NCI-H226 (cell line): ENCODE results near the gene STK32C.

Experiments
- DNase-seq: peaks from one replicate; pipeline ENCODE4 v3.0.0-alpha.2; 2015

Gene STK32C

DNA sequence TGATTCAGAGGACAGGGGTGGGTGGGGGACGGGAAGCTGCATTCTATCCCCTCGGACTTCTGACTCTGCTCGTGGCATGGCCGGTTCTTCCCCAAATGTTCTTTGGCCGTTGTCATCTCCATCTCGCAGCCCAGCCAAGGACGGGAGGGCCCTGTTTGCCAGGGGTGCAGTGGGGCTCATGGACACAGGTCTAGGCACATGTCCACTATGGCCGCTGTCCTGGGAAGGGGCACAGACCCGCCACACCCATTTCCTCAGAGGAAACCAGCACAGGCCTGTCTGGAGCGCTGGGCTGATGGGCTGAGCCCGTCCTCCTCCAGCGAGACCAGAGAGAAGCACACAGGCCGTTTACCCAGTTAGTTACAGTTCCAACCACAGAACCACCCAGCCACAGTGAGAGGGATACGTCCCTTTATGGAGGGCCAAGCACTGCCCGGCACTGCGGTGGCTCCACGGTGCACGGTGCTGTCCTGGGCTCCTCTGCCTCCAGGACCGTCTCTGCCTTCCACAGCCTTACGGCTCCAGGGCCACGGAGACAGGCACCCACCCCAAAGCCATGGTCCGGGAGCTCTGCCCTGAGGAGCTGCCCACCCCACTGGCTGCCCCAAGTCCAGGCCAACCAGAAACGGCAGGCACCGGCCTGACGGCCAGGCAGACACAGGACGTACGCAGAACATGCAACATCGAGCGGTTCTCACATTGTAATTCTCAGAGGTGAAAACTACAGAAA lies 100.8 kb downstream of the STK32C start:
- DNase-seq = no peak

DNA sequence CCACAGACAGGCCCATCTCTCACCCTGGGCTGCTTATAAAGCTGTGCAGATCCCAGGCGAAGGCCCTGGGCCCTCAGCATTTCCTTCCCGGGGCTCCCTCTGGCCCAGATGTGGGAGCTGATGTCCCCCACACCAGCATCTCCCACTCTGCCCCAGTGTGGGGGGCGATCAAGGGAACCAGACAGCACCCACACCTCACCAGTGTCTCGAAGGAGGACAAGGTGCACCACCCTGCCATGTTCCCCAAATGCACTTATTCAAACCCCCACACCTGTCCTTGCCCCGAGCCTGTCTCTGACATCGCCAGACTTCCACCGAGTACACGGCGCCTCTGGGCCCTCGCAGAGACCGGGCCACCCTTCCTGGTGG lies 101.4 kb downstream of the STK32C start:
- DNase-seq = no peak

DNA sequence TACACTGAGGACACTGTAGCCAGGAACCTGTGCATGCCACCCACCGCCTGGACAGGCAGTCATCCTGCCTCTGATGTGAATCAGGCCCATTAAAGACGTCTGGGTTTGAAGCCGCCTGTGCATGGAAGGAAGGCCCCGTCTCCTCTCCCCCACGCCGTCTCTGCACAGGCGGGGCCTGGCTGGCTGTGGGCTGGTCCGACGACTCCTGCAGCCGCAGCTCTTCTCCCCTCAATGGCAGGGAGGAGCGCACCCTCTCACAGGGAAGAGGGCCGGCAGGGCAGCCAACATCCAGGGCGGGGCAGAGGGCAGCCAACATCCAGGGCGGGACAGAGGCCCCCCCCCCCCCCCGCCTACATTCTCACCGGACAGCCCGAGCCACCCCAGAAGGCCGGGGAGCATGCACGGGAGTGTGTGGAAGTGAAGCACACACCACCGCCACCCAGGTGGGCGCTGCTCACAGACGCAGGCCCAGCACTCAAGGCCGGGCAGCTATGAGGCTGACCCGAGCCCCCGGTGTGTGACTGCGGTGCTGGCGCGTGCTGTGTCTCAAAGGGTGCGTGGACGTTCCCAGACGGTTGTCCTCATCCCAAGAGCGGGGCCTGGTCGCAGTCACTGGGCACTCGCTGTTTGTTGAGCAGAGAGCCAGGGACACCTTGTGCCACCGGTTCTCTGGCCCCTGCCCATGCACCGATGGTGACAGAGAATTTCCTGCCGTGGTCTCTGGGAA lies 101.9 kb downstream of the STK32C start:
- DNase-seq = no peak

DNA sequence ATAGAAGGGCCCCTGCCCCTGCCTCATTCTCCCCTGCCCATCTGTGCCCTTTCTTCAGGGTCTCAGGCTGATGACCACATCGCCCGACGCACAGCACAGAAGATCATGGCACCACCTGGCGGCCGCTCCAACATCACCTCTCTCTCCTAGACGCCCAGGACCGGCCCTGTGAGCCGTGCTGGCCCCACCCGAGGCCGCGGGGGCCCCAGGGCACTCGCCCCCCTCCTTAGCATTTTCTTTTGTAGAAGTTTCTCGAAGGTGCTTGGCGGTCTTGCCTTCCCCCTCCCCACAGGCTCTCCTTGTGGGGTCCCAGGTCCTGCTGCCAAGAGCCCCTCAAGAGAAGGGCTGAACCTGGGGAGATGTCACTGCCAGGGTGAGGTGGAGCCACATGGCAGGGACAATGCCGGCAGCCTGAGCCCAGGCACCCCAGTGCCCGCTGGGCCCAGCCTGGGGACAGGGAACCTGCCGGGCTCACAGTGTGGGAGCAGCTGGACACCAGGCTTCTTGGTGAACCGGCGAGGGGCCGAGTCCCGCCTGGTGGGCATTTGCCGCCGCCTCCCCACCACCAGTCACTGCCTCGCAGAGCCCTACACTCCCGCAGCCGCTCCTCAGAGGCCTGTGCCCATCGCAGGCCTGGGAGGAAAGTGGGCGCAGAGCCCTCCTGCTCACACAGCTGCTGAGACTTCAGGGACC lies 102.8 kb downstream of the STK32C start:
- DNase-seq = no peak

DNA sequence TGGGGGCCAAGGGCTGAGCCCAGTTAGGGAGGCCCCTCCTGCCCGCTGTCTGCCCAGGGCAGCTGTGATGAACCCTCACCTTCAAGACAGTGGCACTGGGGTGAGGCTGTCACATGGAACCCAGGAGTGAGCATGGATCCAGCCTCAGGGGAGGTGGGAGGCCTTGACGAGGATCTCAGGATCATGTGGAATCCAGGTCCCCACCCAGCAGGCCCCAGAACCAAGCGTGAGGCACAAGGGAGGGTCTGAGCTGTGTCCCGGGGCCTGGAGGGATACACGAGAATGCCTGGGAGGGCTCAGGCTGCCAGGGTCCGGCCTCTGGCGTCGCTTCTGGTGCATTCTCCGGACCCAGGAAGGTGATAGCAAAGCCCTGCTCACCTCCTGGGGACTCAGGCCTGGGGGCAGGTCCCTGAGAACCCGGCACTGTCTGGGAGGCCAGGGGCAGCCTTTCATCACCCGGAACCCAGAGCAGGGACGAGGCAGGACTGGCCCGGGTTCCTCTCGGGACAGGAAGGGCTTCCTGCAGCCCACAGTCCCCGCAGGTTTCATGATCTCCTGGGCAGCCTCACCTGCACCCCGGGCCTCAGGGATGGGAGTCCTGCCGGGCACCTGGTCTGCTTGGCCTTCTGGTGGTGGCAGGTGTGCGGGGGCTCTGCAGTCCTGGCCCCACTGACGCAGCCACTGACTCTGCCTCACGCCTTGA lies 103.5 kb downstream of the STK32C start:
- no peak for DNase-seq

DNA sequence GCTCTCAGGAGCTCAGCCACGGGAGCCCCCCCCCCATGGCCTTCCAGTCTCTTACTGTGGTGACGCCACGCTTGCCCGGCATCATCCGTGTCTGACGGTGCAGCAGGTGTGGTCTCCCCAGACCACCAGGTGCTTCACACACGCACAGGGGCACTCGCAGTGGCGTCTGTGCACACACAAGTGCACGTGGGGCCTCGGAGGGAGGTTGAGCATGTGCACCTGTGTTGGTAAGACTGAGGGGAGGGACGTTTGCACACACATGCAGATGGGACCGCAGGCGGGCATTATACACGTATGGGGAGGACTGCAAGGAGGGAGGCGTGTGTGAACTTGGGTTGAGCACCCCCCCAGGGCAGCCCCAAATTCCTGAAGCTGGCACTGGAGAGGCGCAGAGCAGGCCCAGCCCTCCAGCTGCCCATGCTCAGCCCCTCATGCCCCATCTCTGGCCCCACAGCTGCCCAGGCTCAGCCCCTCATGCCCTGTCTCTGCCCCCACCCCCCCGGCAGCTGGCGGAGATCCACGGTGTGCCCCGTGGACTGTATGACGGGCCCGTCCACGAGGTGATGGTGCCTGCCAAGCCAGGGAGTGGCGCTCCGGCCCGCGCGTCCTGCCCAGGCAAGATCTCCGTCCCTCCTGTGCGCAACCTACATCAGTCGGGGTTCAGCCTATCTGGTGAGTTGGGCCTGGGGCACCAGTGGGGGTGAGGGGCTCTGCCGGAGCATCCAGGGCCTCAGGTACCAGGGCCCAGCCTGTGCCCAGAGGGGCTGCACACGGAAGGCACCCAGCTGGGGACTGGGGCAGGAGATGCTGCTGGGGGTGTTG lies 104.3 kb downstream of the STK32C start:
- DNase-seq = no peak

DNA sequence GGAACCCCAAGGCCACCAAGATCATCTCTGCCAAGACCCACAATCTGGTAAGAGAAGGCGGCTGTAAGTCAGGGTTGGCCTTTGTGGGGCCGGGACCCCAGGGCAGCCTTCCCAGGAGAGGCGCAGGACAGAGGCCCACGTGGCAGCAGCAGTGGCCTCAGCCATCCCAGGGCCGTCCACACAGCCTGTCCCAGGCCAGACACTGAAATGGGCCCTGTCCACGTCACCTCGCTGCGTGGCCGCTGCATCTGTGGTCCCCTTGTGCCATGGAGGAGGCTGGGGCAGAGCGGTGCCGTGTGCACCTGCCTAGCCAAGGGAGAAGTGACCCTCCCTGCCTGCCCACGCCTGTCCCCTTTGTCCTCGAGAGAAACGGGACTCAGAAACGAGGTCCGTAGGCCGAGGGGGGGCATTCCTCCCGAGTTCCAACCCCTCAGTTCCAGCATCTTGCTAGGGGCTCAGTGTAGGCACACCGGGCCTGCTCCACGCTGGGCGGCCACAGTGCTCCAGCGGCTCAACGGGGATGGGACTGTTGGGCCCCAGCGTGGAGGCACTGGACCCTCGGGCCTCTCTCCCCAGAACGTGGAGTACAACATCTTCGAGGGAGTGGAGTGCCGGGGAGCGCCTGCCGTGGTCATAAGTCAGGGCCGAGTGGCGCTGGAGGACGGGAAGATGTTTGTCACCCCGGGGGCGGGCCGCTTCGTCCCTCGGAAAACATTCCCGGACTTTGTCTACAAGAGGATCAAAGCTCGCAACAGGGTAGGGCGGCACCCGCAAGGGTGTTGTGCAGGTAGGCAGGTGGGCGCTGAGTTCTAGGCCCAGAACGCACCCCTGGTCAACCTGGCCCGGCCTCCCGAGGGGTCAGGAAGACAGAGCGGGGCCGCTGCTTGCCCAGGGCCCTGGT lies 105.4 kb downstream of the STK32C start:
- no peak for DNase-seq

DNA sequence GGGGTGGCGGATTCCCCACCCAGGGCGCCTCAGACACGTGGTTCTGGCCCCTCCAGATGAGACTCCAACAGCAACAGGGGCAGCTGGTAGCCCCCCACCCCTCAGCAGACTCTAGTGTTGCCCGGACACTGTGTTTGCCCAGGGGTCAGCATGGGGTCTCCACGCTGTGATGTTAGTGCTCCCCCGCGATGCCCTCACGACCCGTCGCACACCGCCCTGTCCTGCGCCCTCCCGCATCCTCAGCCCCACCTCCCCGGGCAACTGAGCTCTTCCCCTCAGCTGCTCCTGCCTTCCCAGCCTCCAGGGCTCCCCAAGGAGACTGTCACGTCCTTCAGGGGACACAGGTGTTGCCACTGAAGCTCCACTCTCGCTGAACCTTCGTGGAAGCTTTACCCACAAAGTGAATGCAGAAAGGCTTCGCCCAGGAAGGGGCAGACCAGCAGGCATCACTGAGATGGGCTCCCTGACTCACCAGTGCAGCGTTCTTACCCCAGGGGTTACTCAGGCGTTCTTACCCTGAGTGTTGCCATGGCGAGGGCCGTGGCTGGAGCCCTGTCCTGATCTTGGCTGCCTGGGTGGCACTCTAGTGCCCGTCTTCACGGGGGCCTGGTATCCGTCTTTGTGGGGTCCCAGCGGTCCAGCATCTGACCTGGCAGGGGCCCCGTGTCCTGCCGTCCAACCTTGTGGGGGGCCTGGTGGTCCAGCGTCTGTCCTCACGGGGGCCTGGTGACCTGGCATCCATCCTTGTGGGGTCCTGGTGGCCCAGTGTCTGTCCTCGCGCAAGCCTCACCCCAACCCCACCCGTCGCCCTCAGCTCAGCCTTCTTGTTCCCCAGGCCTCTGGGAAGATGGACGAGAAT lies 106.4 kb downstream of the STK32C start:
- DNase-seq = no peak

DNA sequence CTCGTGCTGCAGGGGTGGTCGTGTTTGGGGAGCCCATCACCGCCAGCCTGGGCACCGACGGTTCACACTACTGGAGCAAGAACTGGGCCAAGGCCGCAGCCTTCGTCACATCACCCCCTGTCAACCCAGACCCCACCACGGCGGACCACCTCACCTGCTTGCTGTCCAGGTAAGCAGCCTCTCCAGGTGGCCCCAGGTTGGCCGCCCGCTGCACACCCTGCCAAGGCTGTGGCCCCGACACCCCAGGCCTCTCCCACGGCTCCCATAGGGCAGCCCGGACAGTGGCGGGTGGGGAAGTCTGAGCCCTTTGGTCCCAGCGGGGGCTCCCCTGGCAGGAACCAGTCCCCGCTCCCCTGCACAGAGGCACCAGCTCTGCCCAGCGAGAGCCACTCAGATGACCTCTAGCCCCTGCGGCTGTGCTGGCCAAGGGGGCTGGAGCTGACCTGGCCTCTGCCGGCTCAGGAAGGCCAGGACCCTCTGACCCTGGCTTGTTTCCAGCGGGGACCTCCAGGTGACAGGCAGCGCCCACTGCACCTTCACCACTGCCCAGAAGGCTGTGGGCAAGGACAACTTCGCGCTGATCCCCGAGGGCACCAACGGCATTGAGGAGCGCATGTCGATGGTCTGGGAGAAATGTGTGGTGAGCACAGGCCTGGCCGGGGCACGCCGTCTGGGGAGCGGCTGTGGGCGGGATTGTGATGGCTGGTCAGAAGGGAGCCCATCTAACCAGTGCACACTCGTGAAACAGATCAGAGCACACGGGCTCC lies 107.2 kb downstream of the STK32C start:
- no peak for DNase-seq

DNA sequence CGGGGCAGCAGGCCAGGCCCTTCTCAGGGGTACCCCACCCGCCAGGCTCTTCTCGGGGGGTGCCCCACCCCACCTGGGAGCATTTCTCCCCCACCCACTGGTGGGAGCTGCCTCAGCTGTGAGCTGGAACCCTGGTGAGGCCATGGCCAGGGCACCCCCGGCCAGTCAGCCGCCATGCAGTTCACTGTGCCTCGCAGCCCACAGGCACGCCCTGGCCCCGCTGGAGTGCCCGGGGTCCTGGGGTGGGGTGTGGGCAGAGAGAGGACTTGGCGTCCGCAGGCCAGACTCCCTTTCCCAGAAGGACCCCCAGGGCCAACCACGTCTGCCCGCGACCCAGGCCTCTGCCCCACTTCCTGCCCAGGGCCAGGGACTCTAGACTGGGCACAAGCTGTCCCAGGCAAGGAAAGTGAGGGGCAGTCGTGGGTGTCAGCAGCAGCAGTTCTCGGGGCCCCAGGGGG lies 107.9 kb downstream of the STK32C start:
- DNase-seq = no peak

DNA sequence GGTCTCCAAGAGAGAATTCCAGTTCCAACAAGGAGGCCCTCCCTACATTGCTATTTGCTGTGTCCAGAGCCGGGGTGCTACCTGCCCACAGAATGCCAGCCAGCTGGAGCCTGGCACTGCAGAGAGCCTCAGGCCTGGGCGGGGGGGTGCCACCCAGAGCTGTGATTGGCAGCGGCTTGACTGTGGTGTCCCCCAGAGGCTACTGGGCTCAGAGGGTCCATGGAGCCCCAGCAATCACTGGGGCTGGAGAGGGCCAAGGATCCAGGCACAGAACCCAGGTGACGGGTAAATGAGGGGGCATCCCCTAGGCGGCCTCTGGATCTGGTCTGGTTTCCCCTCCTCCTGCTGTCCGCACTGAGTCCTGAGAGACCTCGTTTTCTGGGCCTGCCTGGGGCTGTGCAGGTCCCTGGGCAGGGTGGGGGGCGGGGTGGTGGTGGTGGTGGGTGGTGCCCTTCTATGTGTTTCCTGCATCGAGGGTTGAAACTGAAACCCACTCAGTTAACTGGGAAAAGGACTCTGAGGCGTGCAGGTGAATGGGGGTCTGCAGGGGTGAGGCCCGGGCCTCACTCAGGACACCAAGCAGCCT lies 108.4 kb downstream of the STK32C start:
- DNase-seq = no peak

DNA sequence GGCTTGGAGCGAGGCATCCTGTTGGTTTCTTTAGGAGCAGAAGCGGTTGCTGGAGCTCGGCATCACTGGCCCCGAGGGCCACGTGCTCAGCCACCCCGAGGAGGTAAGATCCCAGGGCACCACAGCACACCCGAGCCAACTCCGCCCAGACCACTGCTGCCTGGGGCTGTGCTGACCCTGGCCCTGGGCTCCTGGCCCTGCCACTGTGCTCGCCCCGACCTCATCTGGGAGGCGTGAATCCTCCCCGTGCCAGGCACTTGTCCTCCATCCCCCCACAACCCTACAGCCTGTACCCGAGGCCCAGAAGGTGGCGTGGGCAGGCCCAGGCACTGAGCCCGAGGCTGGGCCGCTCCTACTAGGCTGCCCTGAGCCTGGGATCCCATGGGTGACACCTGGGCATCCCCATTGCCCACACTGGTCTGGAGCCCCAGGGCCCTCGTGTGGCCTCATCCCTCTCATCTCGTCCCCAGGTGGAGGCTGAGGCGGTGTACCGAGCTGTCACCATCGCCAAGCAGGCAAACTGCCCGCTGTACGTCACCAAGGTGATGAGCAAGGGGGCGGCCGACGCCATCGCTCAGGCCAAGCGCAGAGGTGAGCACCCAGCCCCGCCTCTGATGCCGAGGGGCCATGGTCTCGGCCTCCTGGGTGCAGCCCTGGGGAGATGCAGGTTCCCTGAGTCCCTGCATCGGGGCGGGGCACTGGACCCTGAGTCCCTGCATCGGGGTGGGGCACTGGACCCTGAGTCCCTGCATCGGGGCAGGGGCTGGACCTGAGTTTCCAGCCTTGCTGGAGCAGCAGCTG lies 109.2 kb downstream of the STK32C start:
- DNase-seq = no peak

DNA sequence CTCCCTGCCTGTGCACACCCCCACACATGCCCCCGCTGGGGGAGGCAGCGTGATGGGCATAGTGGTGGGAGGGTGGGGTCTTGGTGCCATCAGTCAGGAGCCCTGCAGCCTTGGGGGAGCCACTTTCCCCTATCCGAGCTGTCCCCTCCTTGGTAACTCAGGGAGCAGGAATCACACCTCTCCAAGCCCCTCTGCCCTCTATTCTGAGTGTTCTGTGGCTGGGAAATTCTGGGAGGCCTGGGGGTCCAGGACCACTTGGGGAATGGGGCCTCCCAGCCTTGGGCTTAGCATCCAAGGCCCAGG lies 109.7 kb downstream of the STK32C start:
- no peak for DNase-seq

DNA sequence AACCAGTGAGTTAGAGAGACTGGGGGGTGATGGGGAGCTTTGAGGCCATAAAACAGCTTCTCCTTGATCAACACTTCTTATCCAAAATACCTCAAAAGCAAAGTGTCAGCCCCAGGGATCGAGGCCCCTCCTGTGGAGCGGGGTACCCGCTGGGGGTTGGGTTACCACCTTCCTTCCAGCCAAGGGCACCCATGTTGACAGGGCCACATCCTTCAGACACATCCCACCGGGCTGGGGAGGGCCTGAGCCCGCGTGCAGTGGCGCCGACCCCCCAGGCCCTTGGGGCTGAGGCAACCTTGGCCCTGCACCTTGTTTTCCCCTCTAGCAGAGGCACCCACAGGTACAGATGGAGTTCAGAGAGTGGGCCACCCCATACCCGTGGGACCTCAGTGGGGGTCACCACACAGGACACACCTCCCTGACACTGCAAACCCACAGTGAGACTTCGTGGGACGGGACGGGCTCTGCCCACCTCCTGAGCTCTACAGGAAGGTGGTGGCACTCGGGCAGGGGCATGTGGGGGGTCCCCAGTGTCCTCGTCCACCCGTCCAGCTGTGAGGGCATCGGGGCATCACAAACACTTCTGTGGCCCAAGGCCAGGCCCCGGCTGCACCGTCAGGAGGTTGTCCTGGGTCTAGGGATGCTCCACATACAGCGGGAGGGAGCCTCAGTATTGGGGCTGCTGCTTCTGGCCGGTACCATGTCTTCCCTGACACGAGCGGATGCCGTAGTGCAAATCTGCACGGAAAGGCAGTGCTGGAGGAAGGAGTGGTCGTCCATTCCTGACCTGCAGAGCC lies 110.3 kb downstream of the STK32C start:
- DNase-seq = no peak

DNA sequence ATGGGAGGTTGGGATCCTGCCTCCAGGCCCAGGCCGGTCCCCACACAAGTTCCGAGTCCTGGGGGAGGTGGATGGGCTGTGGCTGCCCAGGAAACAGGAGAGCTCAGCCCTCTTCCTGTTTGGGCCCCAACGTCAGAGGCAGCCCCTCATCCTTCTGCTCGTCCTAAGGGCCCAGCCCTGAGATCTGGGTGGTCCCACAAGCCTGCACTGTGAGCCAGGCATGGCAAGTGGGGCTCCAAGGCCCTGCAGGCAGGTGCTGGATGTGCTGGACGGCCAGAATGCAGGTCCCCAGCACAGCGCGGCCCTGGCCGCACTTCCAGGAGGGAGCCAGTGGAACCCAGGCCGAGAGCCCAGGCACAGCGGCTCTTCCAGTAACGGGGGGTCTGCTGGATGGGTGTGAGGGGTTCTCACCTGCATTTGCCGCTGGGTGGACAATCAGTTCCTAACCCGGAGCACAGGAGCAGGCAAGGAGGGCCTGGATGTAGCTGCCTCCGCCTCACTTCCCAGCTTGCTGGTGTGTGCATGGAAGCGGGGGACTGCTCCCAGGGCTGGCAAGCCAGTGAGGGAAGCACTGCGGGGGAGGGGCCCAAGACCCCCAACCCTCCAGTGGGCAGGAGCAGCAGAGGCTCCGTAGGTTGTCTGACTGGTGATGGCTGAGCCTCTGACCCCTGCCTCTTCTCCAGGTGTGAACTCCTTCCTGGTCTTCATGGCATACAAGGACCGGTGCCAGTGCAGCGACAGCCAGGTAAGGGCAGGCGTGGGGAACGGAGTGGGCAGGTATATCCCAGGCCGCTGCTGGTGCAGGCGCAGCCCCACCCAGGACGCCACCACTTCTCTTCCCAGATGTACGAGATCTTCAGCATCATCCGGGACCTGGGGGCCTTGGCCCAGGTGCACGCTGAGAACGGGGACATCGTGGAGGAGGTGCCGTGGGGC lies 111.3 kb downstream of the STK32C start:
- DNase-seq = no peak

DNA sequence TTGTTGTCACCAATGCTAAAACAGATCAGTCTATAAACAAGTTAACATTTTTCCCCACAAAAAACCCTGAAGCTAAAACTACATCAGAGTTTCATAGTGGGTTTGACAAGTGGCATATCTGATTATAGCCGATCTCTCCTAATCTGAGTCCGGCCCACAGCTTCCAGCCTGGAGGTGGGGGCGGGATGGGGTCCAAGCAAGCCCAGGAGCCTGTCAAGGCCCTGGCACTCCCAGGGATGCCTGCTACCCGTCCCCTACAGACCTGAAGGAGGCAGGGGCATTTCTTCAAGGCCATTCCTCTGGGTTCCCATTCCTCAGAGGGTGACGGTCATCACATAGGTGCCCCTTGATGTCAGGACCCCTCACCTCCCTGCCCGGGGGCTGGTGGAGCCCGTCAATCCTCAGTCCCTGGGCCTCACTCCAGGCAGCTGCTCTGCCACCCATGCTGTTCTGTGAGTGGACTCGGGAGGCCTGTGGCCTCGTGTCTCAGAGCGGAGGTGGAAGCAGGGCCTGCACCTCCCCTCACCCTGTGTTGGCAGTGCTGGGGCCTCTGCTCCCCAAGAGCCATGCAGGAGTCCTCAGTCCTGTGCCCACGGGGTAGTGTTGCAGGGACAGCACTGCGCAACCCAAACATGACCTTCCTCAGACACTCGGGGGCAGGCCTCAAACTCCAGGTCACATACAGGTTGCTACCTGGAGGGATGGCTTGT lies 112.2 kb downstream of the STK32C start:
- no peak for DNase-seq
